ENCODE measurements around the gene GC. TPM values are rescaled to one million over a fixed set of nuclear protein-coding genes. Genes with fewer than 3 reads are reported as not detected.

The GC gene, protein sequence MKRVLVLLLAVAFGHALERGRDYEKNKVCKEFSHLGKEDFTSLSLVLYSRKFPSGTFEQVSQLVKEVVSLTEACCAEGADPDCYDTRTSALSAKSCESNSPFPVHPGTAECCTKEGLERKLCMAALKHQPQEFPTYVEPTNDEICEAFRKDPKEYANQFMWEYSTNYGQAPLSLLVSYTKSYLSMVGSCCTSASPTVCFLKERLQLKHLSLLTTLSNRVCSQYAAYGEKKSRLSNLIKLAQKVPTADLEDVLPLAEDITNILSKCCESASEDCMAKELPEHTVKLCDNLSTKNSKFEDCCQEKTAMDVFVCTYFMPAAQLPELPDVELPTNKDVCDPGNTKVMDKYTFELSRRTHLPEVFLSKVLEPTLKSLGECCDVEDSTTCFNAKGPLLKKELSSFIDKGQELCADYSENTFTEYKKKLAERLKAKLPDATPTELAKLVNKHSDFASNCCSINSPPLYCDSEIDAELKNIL
- total RNA-seq: 1 to 10 TPM in 1 of 7 donors, under 1 TPM in 1, not detected in 5; 0.55 to 4.3 TPM
- not detected for polyA plus RNA-seq
- long read RNA-seq, donor 1: 0 reads
- long read RNA-seq, donor 2: 0 reads
- long read RNA-seq, donor 3: 0 reads

DNA sequence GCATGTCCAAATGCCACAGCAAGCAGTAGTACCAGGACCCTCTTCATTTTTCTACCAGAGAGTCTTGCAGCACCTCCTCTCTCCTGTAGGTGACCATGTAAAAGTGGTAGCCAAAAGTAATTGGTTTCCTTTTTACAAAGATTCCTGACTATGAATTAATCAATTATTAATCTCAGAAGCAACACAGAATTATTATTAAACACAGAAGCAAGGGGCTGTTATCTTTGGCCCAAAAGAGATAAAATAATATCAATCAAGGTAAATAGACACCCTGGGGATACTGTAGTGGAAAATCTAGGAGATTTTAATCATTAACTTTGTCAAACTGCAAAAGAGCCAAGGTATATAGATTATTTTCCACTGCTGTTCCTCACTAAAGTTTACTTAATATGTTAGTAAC is at the start of gene GC:
TSS of gene GC (minus strand) at position 108 of the 400 bp plus-strand sequence. CDS start at position 47, 61 bp downstream.
- no peak for DNase-seq
- intact Hi-C loops (cut with DNase I): no loop called here
- H3K4me1 ChIP-seq (ENCODE audit: insufficient read depth): no peaks in the 10 kb centered on the region
- no peaks in the 10 kb centered on the region for H3K9me3 ChIP-seq
- no peak within 1 kb of the TSS for H3K27ac ChIP-seq
- TF ChIP-seq POLR2A (IDR thresholded peaks at IDR 0.05) (no peak), CTCF (IDR thresholded peaks at IDR 0.05) (no peak), EP300 (IDR thresholded peaks at IDR 0.05) (no peak)
- H3K4me3 ChIP-seq: no peak within 1 kb of the TSS
- no peaks in the 10 kb centered on the region for H3K27me3 ChIP-seq
- no peaks in the 10 kb centered on the region for H3K36me3 ChIP-seq

GRCh38 chr4:71833232-71833900 is 49.5 kb upstream of the GC start:
- intact Hi-C loops (cut with DNase I): no loop called here
- H3K9me3 ChIP-seq: no peaks in the 10 kb centered on the region
- no peaks in the 10 kb centered on the region for H3K4me1 ChIP-seq (ENCODE audit: insufficient read depth)
- TF ChIP-seq EP300 (IDR thresholded peaks at IDR 0.05): no peak
- no peak for TF ChIP-seq POLR2A (IDR thresholded peaks at IDR 0.05)
- TF ChIP-seq CTCF (IDR thresholded peaks at IDR 0.05): no peak
- H3K27me3 ChIP-seq: no peaks in the 10 kb centered on the region
- no peak overlapping the region for H3K27ac ChIP-seq
- no peak overlapping the region for H3K4me3 ChIP-seq
- WGBS, 3 donors: 61 to 70% (median 67%) methylated on average over 10 of the region's 10 CpGs
- H3K36me3 ChIP-seq: no peaks in the 10 kb centered on the region
- DNase-seq: no peak

- intact Hi-C loops (cut with DNase I): no loop called here
- H3K36me3 ChIP-seq: no peaks in the 10 kb centered on the region
- H3K27me3 ChIP-seq: no peaks in the 10 kb centered on the region
- WGBS, 3 donors: 17 to 32% (median 29%) methylated on average over 3 of the region's 3 CpGs
- TF ChIP-seq CTCF (IDR thresholded peaks at IDR 0.05) (no peak), EP300 (IDR thresholded peaks at IDR 0.05) (no peak), POLR2A (IDR thresholded peaks at IDR 0.05) (no peak)
- H3K4me3 ChIP-seq: no peak overlapping the region
- no peaks in the 10 kb centered on the region for H3K4me1 ChIP-seq (ENCODE audit: insufficient read depth)
- no peak for DNase-seq
- H3K9me3 ChIP-seq: no peaks in the 10 kb centered on the region
- H3K27ac ChIP-seq: no peak overlapping the region
Observed at GRCh38 chr4:71832049-71832448, 48.2 kb upstream of the GC start.

DNA sequence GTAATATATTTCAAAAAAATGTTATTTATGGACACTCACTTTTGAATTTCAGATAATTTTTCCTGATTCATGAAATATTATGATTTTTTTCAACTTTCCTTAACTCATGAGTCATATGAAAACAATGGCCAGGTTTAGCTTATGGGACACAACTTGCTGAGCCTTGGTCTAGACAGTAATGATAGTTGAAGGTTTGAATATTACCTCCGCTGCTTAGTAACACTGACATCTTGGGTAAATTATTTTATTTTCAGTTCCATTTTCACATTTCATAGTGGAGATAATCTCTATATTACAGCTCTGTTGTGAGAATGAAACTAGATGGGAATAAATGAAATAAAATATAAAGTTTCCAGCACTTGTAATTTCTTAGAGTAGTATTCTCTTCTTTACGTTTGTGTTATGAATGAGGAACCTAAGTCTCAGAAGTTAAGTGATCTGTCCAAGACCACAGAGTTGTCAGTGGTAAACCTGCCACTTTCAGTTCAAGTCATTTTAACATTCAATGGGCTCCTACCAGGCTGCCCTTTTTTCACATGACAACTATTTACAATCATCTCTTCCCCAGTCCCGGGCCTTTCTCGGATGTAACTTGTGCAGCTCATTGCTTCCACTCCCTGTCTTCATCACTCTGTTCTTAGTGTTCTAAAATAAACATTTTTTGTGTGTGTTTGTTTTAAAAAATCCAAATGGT is 46.8 kb upstream of the GC start:
- Histone ChIP-seq H3K36me3 (no peaks in the 10 kb centered on the region), H3K27me3 (no peaks in the 10 kb centered on the region), H3K4me1 (ENCODE audit: insufficient read depth) (no peaks in the 10 kb centered on the region), H3K9me3 (no peaks in the 10 kb centered on the region), H3K4me3 (no peak overlapping the region), H3K27ac (no peak overlapping the region)
- no peak for DNase-seq
- TF ChIP-seq CTCF (IDR thresholded peaks at IDR 0.05): no peak
- no peak for TF ChIP-seq POLR2A (IDR thresholded peaks at IDR 0.05)
- TF ChIP-seq EP300 (IDR thresholded peaks at IDR 0.05): no peak
- 75 to 83% (median 76%) methylated on average over 4 of the region's 4 CpGs for WGBS, 3 donors
- intact Hi-C loops (cut with DNase I): no loop called here

All from ovary (tissue), 10 donors.